Cardiac ventricle fibroblast (primary cell): ENCODE measurements around the gene STMN1. TPM values are rescaled to one million over a fixed set of nuclear protein-coding genes. Genes with fewer than 3 reads are reported as not detected.

Source experiments
- total RNA-seq: library from RNA; depleted of rRNA; stranded (reverse); fragments of >200 nt; gene quantifications from 2 replicates; pipeline ENCODE4 v1.2.3, GENCODE V29; 2015

STMN1 gene
- 9.8 and 22.9 TPM in 2 replicates for total RNA-seq

DNA sequence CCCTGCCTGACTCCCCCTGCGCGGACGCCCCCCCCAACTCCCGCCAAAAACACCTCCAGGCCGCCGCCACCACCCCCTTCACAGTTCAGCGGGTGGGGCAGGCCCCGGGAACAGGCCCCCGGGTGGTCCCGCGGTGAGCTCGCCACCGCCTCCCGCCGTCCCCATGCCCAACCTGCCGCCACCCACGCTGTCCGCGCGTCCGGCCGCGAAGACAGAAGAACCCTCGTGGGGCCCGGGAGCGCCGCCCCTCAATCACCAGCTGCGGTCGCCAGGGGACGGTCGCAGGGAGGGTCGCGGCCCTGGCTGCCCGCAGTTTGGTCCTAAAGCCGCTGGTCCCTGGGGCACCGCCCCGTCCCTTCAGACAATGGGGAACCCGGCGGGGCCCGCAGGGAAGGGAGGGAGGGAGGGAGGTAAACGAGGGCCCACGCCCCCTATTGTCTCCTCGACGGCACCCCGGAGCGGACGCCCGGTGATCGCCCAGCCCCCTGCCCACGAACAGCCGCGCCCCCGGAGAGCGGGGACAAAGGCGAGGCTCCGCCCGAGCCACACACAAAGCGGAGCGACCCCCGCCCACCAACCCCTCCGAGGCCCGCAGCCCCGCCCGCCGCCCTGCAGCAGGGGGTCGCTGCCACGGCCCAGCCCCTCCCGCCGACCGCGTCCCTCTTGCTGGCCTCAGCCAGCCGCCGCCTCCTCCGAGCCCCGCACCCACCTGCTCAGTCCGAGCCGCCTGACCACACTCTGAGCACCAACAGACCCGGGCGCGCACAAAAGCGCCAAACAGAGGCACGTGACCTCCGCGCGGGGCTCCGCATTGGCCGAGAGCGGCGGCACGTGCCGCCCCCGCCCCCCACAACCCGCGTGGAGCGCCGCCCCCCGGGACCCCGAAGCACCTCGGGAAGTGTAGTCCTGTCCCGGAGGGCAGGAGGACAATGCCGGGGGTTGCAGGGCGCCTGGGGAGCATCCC lies at the start of gene STMN1:
STMN1 (minus strand) TSS at position 740 of the 964 bp plus-strand sequence. CDS start 1,743 bp downstream, outside the sequence.

DNA sequence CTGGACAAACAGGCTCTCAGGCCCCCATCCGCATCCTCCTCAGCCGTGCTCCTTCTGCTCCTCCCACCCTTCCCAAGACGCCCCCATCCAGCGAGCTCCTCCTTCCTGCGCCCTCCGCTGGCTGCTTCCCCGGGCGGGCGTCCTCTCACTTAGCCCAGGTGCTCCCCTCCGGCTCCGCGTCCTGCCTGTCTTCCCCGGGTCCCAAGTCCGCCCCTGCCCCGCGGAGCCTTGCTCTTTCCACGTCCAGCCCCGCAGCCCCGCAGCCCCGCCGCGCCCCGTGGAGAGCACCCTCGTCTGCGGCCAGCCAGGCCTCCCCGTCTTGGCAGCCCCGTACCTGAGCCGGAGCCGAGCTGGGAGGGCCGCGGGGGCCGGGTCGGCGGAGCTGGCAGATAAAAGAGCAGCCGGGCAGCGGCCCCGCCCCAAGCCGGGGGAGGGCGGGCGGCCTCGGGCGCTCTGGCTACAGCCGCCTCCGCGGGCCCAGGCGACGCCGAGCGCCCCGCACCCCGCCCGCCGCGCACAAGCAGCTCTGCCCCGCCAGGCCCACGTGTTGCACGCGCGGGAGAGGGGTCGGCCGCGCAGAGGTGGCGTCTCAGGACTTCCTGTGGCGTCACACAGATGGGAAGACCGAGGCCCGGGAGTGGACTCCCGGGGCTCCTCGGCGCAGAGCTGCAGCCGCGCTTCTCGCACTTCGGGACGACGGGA lies 30.9 kb downstream of the STMN1 start, which contains the start of gene PAQR7:
PAQR7 (minus strand) TSS at position 555 of the 702 bp plus-strand sequence. CDS start 11,869 bp downstream, outside the sequence.

DNA sequence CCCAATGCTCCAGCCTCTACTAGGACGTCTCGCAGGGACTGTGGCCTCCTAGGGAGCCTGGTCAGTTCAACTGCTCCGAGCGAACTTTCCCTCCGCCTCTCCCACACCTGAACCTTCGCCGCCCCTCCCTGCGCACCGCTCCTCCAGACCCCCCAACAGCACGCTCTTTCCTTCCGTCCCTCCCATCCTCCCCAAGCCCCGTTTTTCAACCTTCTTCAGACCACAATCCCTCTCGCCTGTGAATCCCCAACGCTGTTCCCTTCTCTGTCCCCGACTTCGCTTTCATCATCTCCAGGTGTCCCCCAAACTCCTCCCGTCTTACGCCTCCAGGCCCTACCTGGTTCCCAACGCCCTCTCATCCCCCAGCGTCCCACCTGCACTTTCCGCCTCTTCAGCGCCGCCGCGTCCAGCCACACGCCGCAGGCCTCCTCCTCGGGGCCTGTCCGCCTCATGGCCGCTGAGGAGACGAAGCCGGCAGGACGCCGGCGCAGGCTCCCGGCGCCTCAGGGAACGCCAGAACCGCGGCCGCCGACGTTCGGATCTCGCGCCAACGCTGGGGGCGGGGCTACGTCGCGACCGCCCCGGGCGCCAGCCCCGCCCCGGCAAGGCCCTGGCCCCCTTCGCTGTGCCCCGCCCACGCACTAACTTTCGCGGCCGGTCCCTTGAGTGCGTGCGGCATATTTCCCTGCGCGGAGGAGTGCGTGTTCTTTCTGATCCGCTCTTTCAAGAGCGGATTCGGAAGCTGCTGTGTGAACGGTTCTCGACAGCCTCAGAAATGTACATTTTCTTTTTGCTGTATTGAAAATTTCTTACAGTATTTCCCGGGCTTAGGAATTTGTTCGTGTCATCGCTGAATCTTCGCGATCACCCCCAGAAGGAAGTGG lies 47.1 kb downstream of the STMN1 start, which contains the start of gene AUNIP:
AUNIP (minus strand) TSS at position 552 of the 884 bp plus-strand sequence; CDS start at position 452, 100 bp downstream.

Other genes with a start within 250 kb of the STMN1 start
- 86.4 and 86.9 TPM in 2 replicates for gene SELENON, start 106.2 kb downstream of the STMN1 start, total RNA-seq
- 47.2 and 51.3 TPM in 2 replicates for gene MTFR1L, start 86.5 kb downstream of the STMN1 start, total RNA-seq
- 0.12 and 0.20 TPM in 2 replicates for gene AUNIP, start 47.0 kb downstream of the STMN1 start, total RNA-seq
- gene PAQR7, start 30.7 kb downstream of the STMN1 start, total RNA-seq, result 6.0 and 7.4 TPM in 2 replicates
- gene PAFAH2, start 91.6 kb upstream of the STMN1 start, total RNA-seq, result 4.7 and 6.0 TPM in 2 replicates
- gene EXTL1, start 115.4 kb upstream of the STMN1 start, total RNA-seq, result 0.37 and 0.49 TPM in 2 replicates
- not detected in 2 replicates for gene SLC30A2, start 139.7 kb upstream of the STMN1 start, total RNA-seq
- gene TRIM63, start 161.2 kb upstream of the STMN1 start, total RNA-seq, result not detected in 2 replicates
- gene PDIK1L, start 205.4 kb upstream of the STMN1 start, total RNA-seq, result 2.7 and 3.0 TPM in 2 replicates